Sciatic nerve (tissue), 2 donors: Measurements from ENCODE around the gene PSMB5. TPM values are rescaled to one million over a fixed set of nuclear protein-coding genes. Genes with fewer than 3 reads are reported as not detected.
A peak's percentile ranks its signal among the peaks of the same experiment; 100 is the strongest.

ENCODE experiments used
- ATAC-seq: fragments of 200-7000 bp; cut with Tn5 transposase; one replicate; pipeline ENCODE4 v1.9.1; 2020; ENCODE audit warnings: mild to moderate bottlenecking, moderate library complexity
- DNase-seq: peaks from one replicate; pipeline ENCODE4 v3.0.0-alpha.2; 2020; ENCODE audit warnings: low spot score
- intact Hi-C: fragments of 100-400 bp; cut with DNase I; formaldehyde crosslinking; loops from one replicate; pipeline ENCODE4 v1.14.2; 2022
- total RNA-seq: library from RNA; stranded (reverse); fragmentation: NEBNext Ultra II Directional; extraction: Animal tissue kit (Norgen Biotek cat#: 25700); gene quantifications from one replicate; pipeline ENCODE4 v1.2.1, GENCODE V29; 2021
- donor health status: DM: no; HTN: no; CAD: no.
- donor health status: DM: no; HTN: no; CAD: no.

PSMB5 gene
- total RNA-seq, 1 donor from 2014 or later = 70.1 TPM

DNA sequence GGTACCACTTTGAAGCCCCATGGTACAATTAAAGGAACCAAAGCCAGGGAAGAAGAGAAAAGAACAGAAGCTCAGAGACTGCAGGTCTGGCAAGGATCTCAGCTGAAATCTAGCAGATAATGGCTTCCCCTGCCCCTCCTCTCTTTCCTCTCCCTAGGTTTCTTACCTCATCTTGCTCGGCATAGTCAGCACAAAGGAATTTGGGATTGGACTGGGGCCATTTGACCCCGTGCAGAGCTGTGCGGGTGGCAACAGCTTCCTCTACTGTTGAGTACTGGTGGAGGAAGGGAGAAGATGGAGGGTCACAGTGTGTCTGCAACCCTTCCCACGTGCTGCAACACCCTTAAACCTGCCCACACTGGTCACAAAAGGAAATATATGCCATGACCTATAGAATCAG is 27.3 kb upstream of the PSMB5 start:
- intact Hi-C loops = no loop called here
- DNase-seq (peak; percentile 78), ATAC-seq (peak; percentile 60)

DNA sequence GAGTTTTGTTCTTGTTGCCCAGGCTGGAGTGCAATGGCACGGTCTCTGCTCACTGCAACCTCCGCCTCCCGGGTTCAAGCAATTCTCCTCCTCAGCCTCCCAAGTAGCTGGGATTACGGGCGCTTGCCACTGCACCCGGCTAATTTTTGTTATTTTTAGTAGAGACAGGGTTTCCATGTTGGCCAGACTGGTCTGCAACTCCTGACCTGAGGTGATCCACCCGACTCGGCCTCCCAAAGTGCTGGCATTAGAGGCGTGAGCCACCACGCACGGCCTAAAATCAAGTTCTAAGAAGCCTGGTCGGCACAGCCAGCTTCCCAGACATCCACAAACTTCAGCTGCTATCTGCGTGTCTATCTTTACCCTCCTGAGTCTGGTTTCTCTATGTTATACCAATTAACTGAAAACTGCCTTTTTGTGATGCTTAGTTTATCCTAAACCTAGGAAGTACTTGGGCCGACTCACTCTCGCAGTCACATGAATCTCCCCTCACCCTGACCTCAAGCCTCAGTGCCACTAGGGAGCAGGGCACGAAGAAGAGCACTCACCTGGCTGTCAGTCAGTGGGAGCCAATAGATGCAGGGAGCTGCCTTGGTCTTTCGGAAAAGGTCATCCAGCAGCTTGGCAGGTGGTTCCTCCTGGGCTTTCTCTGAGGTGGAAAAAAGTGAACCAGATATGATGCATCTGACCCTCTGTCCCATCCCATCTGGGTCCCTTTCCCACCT is 26.0 kb upstream of the PSMB5 start:
- ATAC-seq (no peak), DNase-seq (no peak)
- intact Hi-C loops = no loop called here

DNA sequence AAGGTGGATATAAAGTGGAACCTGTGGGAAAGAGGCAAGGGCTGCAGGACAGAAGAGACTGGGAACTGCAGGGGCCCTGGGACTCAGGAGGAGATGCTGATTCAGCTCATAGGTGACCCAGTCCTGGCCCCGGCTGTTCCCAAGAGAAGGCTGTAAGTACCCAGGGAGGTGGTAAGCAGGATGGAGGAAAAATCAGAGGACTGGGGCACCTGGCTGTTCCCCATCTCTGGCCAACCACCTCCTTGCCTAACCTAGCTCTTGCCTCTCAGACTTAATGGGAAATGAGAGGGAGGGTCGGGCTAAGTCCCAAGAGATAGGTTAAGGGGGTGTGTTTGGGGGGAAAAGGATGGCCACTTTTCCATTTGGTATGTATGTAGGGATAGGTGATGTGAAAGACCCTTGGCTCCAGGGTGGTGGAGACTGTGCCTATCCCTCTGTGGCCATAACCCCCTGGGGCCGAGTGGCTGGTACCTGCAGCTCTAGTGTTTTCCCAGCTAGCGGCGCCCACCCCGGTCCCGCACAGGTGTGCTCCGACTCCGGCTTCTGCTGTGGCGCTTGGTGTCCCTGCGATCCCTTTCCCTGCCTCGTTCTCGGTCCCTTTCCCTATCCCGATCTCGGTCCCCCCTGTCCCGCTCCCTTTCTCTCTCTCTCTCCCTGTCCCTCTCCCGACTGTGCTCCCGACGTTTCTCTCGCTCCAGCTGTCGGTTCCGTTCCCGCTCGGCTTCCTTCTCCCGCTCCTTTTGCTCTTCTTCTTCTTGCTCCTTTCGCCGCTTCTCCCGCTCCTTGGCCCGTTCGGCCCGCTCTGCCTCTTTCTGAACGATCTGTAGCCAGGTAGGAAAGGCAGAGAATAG is 24.2 kb upstream of the PSMB5 start:
- intact Hi-C loops = no loop called here
- DNase-seq (no peak), ATAC-seq (no peak)

DNA sequence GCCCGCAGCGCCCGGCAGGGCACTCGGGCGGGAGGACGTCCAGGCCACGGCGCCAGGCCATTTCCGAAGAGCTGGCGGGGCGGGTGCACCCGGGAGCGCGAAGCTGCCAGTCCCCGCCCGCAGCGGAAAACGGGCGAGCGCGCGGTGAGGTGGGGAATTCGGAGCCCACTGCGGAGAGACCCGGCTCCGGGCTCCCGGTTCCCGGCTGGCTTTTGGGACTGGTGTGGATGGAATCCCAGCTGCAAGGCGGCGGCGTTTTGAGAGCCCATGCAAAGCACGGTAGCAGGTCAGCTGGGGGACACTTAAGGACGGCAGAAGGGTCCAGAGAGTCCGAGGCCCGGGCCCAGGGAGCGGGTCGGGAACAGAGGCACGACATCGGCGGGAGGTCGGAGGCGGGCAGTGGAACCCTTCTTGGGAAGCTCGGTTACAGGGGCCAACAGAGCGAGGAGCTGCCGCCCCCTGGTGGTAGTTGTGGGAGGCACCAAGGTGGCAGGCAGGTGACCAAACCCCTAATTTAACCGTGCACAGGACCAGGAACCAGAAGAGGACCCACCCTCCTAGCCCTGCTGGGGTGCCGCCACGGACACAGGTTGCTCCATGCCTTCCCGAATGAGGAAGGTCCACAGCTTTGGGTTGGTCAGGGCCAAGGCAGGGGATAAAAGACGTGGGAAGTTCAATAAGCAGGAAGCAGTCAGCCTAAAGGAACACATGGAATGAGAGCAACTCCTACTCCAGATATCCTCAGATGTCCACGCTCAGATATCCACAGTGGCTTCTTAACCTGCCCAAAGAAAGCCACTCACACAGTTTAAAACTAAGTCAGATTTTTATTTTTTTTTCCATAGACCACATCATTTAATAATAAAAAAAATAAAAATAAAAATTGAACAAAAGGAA is 23.3 kb upstream of the PSMB5 start:
- peak; percentile 81 for ATAC-seq
- intact Hi-C loops = loop anchor here (2.0 kb wide), 1 partner anchor 71 kb away; no protein-coding TSS in a partner anchor

DNA sequence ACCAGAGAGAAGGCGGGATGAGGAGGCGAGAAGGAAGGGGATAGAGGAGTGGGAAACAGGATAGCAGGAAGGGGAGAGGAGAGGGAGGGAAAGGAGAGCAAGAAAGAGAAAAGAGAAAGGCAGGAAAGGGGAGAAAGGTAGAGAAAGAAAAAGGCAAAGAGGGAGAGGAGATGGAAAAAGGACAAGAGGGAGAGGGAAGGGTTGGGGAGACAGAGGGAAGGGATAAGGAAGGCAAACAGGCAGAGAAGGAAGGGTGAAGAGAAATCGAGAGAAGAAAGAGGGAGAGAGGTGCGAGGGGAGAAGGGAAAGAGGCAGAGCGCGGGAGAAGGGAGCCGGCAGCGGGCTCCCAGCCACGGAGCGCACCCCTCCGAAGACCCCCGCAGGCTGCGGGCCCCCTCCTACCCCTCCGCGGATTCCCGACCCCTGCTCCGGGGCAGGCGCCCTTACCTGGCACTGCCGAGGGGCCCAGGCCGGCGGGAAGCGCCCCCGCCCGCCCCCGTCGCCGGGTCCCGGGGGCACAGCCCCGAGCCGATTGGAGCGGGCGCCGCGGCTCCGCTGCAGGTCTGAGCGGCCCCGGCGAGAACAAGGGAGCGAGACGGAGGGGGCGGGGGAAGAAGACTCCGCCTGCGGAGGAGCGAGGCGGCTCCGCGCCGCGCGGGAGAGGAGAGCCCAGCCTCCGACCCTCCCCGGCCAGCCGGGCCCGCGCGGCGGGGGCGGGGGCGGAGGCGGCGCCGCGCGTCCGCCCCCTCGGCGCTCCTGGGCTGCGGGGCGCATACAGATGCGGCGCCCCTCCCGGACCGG is 22.5 kb upstream of the PSMB5 start, which contains the start of gene CDH24:
TSS of gene CDH24 (minus strand) at position 565 of the 801 bp plus-strand sequence. CDS start 1,787 bp downstream, outside the sequence.
- intact Hi-C loops = loop anchor here (2.0 kb wide), 1 partner anchor 70 kb away; no protein-coding TSS in a partner anchor
- ATAC-seq = peak; percentile 70
- peak; percentile 85 for DNase-seq

More for the DNA sequence above, 23.3 kb upstream of the PSMB5 start:
- peak; percentile 94 for DNase-seq

DNA sequence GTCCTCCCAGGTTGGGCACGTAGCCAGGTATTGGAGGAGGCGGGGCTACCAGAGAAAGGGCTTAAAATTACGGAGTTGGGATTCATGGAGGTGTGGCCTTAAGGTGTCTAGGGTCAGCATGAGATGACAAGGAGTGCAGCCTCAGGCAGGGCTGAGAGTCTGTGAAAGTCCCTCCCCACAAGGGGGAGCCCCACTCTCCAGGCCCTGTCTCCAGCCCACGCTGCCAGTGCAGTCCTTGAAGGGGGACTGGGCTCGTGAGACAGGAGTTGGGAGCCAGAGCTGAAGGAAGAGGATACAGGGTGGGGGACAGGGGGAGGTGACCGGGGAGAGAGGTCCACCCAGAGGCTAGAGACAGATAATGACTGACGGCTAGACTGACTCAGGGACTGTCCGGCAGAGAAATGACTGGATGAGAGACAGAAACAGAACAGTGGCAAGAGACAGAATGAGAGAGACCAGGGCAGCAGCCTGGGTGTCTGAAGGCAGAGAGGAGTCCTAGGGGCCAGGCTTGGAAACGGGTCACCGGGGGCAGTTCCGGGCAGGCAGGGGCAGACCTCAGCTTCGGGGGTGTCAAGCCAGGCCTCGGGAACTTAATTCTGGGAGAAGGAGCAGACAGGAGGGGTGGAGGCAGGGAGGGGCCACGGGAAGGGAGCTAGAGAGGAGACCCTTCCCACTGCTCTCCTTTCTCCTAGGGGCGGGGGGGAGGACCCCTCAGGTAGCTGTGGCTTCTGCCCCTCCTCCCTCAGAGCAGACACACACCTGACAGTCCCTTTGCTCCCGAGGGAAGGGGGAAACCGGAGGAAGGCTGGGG is 21.6 kb upstream of the PSMB5 start:
- peak; percentile 76 for DNase-seq
- peak; percentile 51 for ATAC-seq
- intact Hi-C loops = loop anchor here (2.0 kb wide), 1 partner anchor 70 kb away; no protein-coding TSS in a partner anchor

DNA sequence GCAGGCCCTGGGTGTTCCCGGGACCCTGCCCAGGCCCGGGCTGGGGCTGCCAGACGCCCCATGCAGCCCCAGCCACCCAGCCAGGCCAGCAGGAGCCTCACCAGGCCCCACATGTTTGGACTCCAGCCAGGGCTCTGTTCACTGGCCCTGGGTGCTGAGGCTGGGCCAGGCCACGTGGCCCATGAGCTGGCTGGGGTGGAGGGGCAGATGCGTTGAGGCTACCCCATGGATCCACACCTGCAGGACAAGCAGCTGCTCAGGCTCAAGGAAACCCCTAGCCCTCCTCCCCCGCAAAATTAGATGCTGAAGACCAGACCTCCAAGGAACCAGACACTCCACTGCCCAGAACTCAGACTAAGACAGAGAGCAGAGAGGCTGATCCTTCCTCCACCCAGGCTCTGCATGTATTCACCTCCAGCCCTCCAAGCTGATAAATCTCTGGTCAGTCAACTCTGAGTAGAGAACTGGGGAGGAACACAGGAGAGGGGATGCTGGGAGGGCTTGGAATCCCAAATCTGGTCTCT is 21.0 kb upstream of the PSMB5 start:
- intact Hi-C loops = loop anchor here (2.0 kb wide), 1 partner anchor 69 kb away; no protein-coding TSS in a partner anchor
- ATAC-seq = no peak
- DNase-seq = no peak

DNA sequence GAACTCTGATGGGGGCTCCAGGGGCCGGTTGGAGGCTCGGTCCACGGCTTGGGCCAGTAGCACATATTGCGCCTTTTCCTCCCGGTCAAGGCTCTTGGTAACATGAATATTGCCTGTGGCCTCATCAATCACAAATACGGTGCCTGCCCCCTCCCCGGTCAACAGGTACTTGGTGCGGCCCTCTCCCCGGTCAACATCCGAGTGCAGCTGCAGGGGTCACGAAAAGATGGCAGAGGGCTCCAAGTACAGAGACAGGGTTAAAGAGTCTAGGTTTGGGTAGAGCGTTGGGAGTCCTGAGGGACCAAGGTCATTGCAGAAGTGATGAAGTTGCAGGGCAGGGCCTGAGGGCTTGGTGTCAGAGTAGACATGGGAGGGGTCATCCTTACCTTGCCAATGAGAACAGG is 20.4 kb upstream of the PSMB5 start:
- DNase-seq (no peak), ATAC-seq (no peak)
- intact Hi-C loops = no loop called here

DNA sequence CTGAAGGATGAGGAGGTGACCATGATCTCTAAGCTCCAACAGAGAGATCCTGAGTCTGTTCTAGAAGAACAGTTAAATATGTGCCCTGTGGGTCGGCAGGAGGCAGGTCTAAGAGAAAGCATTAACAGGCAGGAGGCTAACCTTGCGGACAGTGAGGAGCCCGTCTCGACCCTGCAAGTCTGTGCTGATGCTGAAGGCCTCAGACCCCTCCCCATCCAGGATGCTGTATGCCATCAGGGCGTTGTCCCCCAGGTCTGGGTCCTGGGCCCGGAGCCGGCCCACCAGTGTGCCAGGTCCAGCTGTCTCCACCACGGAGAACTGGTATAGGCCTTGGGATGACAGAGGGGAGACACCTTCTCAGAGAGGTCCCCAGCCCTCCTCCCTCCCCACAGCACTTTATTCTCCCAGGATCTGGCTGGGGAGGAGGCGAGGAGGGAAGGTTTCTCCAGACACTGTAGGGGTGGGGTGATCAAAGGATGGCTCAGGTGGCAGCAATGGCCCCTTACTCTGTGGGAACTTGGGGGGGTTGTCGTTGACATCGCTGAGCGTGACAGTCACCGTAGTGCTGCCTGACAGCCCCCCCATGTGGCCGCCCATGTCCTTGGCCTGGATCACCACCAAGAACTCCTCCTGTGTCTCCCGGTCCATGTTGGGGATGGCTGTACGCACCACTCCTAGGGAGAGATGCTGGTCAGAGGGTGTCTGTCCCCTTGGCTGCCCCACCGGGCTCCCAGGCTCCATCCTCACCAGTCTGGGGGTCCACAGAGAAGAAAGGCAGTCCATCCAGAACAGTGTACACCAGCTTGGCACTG is 19.5 kb upstream of the PSMB5 start:
- intact Hi-C loops = no loop called here
- DNase-seq (no peak), ATAC-seq (no peak)

DNA sequence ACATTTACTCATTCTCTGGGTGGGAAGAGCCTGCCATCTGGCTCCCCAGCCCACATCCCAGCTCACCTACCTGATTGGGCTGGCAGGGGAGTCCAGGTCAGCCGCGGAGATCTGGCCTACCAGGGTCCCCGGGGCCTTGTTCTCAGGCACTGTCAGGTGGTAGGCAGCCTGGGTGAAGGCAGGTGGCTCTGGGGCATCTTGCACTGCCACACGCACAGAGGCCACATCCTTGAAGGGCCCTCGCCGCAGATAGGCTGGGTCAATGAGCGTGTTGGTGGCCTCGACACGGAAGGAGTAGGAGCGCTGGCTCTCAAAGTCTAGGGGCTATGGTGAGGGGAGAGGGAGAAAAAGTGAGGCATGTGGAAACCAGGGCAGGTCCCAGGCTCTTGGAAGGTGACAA is 18.7 kb upstream of the PSMB5 start:
- no peak for DNase-seq
- no peak for ATAC-seq
- intact Hi-C loops = no loop called here

DNA sequence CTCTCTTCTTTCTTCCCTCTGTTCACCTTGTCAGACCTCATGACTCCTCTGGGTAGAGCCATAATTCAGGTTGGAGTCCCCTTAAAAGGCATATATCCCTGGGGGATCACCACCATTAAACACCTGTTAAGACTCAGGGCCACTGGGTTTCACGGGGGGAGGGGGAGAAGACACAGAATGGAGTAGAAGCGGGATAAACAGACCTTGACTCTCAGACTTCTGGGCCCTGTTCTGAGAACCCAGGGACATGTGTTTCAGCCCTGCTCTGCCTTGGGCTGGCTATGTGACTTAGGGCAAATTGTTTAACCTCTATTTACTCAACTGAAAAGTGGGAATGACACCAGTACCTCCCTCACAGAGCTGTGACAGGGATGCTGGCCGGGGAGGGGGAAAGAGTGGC is 18.0 kb upstream of the PSMB5 start:
- no peak for ATAC-seq
- no peak for DNase-seq
- intact Hi-C loops = no loop called here

DNA sequence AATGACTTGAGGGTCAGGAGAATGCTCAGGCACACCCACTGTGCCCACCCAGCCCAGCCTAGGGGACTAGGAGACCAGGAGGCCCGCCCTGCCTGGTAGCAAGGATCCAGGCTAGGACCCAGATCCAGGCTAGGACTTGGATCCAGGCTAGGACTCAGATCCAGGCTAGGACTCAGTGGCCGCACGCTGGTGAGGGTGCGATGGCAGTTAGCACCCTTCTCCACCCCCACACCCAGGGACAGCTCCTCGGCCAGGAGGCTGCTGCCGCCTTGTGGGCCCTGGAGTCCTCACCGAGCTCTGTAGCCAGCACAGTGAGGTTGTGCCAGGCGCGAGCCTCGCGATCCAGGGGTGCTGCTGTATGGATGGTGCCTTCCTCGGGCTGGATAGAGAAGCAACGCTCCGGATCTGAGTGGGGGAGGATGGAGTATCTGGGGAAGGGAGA is 17.5 kb upstream of the PSMB5 start:
- DNase-seq = no peak
- no peak for ATAC-seq
- intact Hi-C loops = no loop called here

DNA sequence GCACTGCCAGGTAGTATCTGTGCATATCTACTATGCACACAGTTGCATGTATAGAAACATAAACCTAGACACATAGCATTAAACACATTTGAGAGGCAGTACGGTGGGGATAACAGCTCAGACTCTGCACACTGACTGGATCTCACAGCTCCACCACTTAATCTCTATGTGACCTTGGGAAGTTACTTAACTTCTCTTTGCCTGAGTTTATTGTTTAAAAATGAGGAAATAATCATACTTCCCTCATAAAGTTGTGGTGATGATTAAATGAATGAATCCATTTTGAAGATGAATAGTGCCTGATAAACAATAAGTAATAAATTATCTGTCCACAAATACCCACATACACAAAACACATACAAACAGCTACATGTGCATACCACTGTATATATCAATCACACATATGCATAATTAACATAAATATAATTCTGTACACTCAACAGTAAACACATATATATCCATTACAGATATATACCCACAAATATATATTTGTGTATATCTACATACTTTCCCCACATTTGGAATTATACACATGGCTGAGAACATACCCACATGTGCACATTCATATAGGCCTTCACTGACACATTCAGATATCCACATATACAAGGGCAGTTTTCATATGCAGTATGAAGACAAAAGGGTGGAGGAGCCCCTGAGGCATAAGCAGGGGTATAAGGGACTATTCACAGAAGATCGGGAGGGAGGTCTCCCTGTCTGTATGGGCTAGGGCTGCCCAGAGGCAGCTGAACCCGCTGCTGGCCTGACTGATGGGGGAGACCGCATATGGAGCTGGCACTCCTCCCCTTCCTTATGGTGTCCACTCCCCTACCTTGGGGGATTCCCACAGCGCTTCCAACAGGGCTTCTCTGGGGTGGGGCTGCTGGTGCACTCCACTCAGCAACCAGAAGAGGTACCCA is 16.7 kb upstream of the PSMB5 start:
- no peak for DNase-seq
- no peak for ATAC-seq
- intact Hi-C loops = no loop called here

DNA sequence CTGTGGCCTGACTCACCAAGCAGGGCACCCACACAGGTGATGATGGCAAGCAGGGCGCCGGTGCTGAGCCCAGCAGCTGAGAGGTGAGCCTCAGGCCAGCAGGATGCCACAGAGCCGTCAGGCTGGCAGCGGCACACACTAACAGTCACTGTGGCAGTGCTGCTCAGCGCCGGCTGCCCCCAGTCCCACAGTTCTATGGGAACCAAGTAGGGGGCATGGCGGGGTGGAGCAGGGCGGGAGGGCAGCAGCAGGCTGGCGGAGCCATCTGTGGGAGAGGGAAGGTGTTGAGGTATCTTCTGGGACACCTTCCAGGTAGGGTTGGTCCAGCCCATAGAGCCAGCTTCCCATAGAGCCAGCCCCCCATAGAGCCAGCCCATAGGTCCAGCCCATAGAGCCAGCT is 14.3 kb upstream of the PSMB5 start:
- intact Hi-C loops = no loop called here
- ATAC-seq (no peak), DNase-seq (no peak)
